AG04450 (cell line): ENCODE data around the gene TMPRSS6. TPM values are rescaled to one million over a fixed set of nuclear protein-coding genes. Genes with fewer than 3 reads are reported as not detected.

Experiments used
- CTCF ChIA-PET: fragments of 300-600, 350-600 bp; formaldehyde crosslinking; extraction: SDS; loops from one replicate; lab custom pipeline; 2022; ENCODE audit warnings: antibody characterized with exemption, inconsistent platforms; lab: Charles Lee
- POLR2A ChIA-PET: fragments of 350-600 bp; formaldehyde crosslinking; extraction: SDS; loops from one replicate; lab custom pipeline; 2021; ENCODE audit warnings: antibody characterized with exemption, inconsistent platforms; lab: Yijun Ruan, JAX
- DNase-seq: peaks from one replicate; pipeline ENCODE4 v3.0.0-alpha.2; 2011; ENCODE audit warnings: low read depth, low spot score
- H3K27ac ChIP-seq: one replicate; pipeline ENCODE4 v1.5.1; 2012; ENCODE audit warnings: low read depth, low read length, control low read depth
- H3K27me3 ChIP-seq: one replicate; pipeline ENCODE4 v1.6.0; 2012; ENCODE audit warnings: low read length; ENCODE audit not compliant: control insufficient read depth, insufficient read depth
- H3K4me3 ChIP-seq: 2 replicates; pipeline ENCODE4 v1.5.1; 2011; ENCODE audit warnings: mild to moderate bottlenecking, low read depth, low read length, control low read depth
- H3K9me3 ChIP-seq: 2 replicates; pipeline ENCODE4 v1.5.1; 2012; ENCODE audit warnings: low read length; ENCODE audit not compliant: control insufficient read depth, insufficient read depth
- polyA plus RNA-seq: library from polyadenylated mRNA; depleted of rRNA; stranded (reverse); fragments of >200 nt; gene quantifications from 2 replicates; pipeline ENCODE4 v1.2.3, GENCODE V29; 2011
- TF ChIP-seq, protein P1 (sequence below): IDR thresholded peaks from 2 replicates; pipeline ENCODE4 v1.5.1; 2011; ENCODE audit warnings: low read depth, low read length, control low read depth, inconsistent platforms

The TMPRSS6 gene
- polyA plus RNA-seq, 1 experiment: not detected

DNA sequence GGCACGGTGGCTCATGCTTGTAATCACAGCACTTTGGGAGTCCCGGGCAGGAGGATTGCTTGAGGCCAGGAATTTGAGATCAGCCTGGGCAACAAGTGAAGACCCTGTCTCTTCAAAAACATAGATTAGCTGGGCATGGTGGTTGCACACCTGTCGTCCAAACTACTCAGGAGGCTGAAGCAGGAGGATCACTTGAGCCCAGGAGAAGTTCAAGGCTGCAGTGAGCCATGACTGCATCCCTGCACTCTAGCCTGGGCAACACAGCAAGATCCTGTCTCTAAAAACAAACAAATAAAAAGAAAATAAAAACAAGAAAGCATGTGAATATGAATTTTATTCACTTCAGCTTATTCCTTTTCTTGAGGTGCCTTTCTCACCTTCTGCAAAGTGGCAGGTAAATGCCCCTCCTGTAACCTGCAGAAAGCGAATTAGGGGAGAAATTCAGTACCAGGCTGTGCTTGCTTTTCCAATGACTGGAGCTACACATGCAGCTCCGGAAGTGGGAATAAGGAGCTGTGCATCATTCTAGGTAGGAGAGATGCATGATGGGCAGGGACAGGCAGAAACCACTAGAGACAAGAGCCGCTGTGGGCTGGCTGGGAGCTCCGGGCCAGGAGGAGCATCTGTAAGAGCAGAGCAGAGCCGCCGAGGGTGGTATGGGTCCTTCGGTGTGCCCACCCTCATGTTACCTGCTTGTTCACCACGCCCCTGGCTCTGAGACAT, 72.7 kb downstream of the TMPRSS6 start:
- Histone ChIP-seq H3K4me3 (no peak overlapping the region), H3K27ac (no peak overlapping the region)
- POLR2A ChIA-PET: no interaction called here

DNA sequence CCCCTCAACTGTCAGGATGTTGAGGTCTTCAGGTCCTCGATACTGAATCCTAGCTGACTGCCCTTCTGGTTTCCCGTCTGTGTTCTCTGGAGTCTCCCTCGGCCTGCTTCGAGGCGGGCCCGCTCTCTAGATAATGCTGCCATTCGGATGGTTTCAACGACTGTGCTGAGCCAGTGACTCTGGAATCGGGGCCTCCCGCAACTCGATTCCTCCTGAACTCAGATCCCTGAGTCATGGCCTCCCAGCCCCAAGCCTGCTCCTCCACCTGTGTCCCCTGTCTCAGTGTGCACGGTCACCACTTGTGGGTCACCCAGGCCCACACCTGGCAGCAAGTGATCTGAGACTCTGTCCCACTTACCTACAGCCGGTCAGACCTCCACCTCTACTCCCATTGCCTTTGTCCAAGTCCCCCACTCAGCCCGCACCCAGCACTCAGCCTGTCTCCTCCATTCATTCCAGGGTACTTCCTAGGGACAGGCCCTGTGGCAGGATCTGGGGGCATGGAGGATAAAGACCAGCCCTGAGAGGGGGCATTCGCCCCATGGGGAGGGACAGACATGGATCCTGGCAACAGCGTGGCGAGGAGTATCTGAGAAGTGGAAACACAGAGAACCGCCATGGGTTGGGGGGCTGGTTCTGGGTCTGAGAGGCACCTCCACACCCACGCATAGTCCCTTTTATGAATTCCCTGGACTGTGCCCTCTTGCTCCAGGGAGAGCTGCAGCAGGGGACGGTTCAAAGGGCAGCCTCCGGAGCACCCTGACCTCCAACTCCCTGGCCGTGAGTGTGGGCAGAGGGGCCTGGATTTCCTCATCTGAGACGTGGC, 75.7 kb downstream of the TMPRSS6 start:
- ChIA-PET POLR2A (no interaction called here), CTCF (interaction anchor here (1.8 to 4.2 kb wide), 2 partner anchors 10 to 13 kb away, joined by 11 to 36 read pairs; partner anchors contain the start of genes MPST and TST)
- peaks cover 7% of the 10 kb centered on the region for H3K27me3 ChIP-seq
- no peak for DNase-seq
- H3K27ac ChIP-seq: no peak overlapping the region
- no peaks in the 10 kb centered on the region for H3K9me3 ChIP-seq
- TF ChIP-seq, protein P1, sequence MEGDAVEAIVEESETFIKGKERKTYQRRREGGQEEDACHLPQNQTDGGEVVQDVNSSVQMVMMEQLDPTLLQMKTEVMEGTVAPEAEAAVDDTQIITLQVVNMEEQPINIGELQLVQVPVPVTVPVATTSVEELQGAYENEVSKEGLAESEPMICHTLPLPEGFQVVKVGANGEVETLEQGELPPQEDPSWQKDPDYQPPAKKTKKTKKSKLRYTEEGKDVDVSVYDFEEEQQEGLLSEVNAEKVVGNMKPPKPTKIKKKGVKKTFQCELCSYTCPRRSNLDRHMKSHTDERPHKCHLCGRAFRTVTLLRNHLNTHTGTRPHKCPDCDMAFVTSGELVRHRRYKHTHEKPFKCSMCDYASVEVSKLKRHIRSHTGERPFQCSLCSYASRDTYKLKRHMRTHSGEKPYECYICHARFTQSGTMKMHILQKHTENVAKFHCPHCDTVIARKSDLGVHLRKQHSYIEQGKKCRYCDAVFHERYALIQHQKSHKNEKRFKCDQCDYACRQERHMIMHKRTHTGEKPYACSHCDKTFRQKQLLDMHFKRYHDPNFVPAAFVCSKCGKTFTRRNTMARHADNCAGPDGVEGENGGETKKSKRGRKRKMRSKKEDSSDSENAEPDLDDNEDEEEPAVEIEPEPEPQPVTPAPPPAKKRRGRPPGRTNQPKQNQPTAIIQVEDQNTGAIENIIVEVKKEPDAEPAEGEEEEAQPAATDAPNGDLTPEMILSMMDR: no peak
- H3K4me3 ChIP-seq: no peak overlapping the region

More for the DNA sequence above, 72.7 kb downstream of the TMPRSS6 start:
- Histone ChIP-seq H3K27me3 (peaks cover 7% of the 10 kb centered on the region), H3K9me3 (no peaks in the 10 kb centered on the region)
- TF ChIP-seq, protein P1: no peak
- CTCF ChIA-PET: interaction anchor here (0.9 to 1.1 kb wide), 2 partner anchors 9 to 163 kb away, joined by 3 read pairs; no protein-coding TSS in a partner anchor
- DNase-seq: no peak

DNA sequence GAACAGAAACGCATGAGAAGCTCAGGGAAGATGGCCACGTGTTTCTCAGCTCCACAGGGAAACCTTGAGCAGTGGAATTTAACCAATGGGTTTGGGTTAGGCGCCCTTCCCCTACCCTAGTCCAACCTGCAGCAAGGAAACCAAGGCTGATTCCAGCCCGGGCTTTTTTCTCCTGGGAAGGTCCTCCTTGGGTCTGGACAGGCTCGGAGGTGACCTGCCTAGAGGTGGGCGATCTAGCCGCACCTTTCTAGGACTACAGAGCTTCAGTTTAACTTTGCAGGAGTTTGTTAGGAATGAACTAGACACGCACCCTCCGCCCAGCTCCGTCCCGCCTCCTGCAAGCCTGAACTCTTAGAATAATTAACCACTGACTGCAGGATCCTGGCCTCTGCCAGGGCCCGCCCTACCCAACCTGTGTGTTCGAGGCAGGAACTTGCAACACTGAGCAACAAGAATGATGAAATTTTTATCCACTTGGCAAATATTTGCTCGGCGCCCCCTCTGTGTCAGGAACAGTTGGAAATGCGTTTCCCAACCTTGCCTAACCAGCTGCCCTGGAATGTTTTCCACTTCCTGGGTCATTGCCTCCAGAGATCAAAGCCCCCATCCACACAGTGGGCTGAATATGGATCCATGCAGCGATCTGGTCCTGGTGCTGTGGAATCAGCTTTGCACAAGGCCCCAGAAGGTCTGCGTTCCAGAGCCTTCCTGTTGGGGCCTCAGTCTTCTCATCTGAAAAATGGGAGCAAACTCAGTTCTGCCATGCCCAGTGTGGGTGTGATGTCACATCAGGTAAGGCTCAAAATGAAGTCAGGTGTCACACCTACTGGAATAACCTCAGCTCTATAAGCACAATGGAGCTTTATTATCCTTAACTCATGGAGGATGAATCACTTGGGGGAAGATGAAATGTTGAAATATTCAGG, 76.7 kb downstream of the TMPRSS6 start:
- no peak for DNase-seq
- POLR2A ChIA-PET: interaction anchor here (0.6 kb wide), 1 partner anchor 129 kb away, joined by 3 read pairs; no protein-coding TSS in a partner anchor
- CTCF ChIA-PET: interaction anchor here (0.8 to 4.2 kb wide), 3 partner anchors 11 to 13 kb away, joined by 3 to 36 read pairs (median 11); partner anchors contain the start of genes MPST and TST
- no peak overlapping the region for H3K27ac ChIP-seq
- H3K4me3 ChIP-seq: no peak overlapping the region
- TF ChIP-seq, protein P1: no peak
- no peaks in the 10 kb centered on the region for H3K9me3 ChIP-seq
- peaks cover 6% of the 10 kb centered on the region for H3K27me3 ChIP-seq

DNA sequence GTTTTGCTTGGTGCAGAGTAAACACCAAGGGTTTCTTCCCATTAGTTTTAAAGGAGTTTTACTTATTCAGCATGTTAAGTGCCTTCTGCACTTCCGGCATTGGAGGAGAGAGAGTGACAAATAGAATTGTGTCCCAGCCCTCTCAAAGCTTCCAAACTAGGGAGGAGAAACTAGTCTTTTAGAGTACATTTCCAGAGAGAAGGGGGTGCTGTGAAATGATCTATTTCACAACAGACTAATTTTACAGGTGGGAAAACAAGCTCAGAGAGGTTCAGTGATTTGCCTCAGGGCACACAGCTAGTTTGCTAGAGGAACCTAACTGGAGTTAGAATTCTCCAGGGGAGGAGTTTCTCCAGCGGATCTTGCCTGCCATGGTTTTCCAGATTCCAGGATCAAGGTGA, 77.4 kb downstream of the TMPRSS6 start:
- Histone ChIP-seq H3K4me3 (no peak overlapping the region), H3K27me3 (peaks cover 2% of the 10 kb centered on the region), H3K27ac (no peak overlapping the region), H3K9me3 (no peaks in the 10 kb centered on the region)
- TF ChIP-seq, protein P1: no peak
- DNase-seq: no peak
- ChIA-PET POLR2A (no interaction called here), CTCF (interaction anchor here (0.8 to 4.2 kb wide), 3 partner anchors 12 to 14 kb away, joined by 3 to 36 read pairs (median 11); partner anchors contain the start of genes MPST and TST)
